Heart left ventricle (tissue), 13 donors: Measurements from ENCODE around the gene FER.

Experiments
- CTCF ChIP-seq, 12 donors: fragments of 200-600 bp; sonication (generic) in 4 of 12; IDR thresholded peaks; one replicate each; pipeline versions ENCODE4 v1.5.0 to v1.8.0; 2018 to 2022; ENCODE audit warnings: antibody characterized with exemption in 12 of 12, mild to moderate bottlenecking in 5 of 12
- POLR2A ChIP-seq, 2 donors: fragments of 450-650 bp; IDR thresholded peaks; one replicate each; pipeline ENCODE4 v1.6.1; 2017; ENCODE audit warnings: antibody characterized with exemption in 2 of 2, mild to moderate bottlenecking in 2 of 2, moderate library complexity in 2 of 2
- donor health status: ischemic (EF 13 %, LVEDD 7.1; RV severe dilation, severe dysfunction).
- donor health status: DM: no; HTN: yes; CAD: no.
- donor health status: DM: no; HTN: no; CAD: no.
- donor health status: ischemic (EF 25% LVEDD 6.9; RV normal size, moderate dysfunction).
- donor health status: ischemic (EF 25% LVEDD 5.7; RV mildly dilated, moderate dysfunction).
- donor health status: ischemic (EF 35%, LVEDD 5.7; RV mildly dilated, moderate dysfunction).
- donor health status: nonischemic (EF 11% LVEDD 7.7; RV severe dilation, severe dysfunction).
- donor health status: DM: yes; HTN: yes; CAD: no.
- donor health status: PGD.
- donor health status: ischemic (EF 29% LVEDD 5.4; RV normal size, mild dysfunction).
- donor health status: nonischemic (EF 23%, LVEDD 6.1; RV moderate dilation, normal function).

GRCh38 chr5:109191153-109191558 is 443.5 kb downstream of the FER start:
- TF ChIP-seq CTCF (IDR thresholded peaks at IDR 0.05) (no peak), POLR2A (IDR thresholded peaks at IDR 0.05) (no peak)
